Body of pancreas (tissue), 4 donors: ENCODE measurements around the gene TNRC6B.

Experiments
- CTCF ChIP-seq, 7 experiments: fragments of 450-650 bp in 4 of 7; fragments of 200-600 bp in 3 of 7; sonication (generic) in 3 of 7; IDR thresholded peaks; one replicate each; pipeline ENCODE4 v1.5.1; 2016 to 2019; ENCODE audit warnings: antibody characterized with exemption in 7 of 7
- POLR2A ChIP-seq, 3 donors: fragments of 450-650 bp; IDR thresholded peaks; one replicate each; pipeline ENCODE4 v1.6.1; 2016; ENCODE audit warnings: antibody characterized with exemption in 3 of 3, mild to moderate bottlenecking in 2 of 3

- TF ChIP-seq CTCF (IDR thresholded peaks at IDR 0.05), result no peak
- no peak for TF ChIP-seq POLR2A (IDR thresholded peaks at IDR 0.05)
Measured at GRCh38 chr22:40271440-40271839, 93.7 kb downstream of the TNRC6B start.
